HEK293 (cell line): ENCODE measurements around the gene SYNGR1.

Experiments used
- CTCF ChIA-PET: fragments of 350-600 bp; formaldehyde crosslinking; extraction: SDS; loops from one replicate; lab custom pipeline; 2021; ENCODE audit warnings: antibody characterized with exemption; lab: Yijun Ruan, JAX
- POLR2A ChIA-PET: fragments of 300-600 bp; formaldehyde crosslinking; extraction: SDS; loops from one replicate; lab custom pipeline; 2020; ENCODE audit warnings: antibody characterized with exemption, inconsistent platforms; lab: Yijun Ruan, JAX
- H3K27ac ChIP-seq: fragments of 200-500 bp; sonication (Bioruptor generic); 2 replicates; pipeline ENCODE4 v1.5.1; 2014; ENCODE audit warnings: low read depth, low read length, control low read depth, inconsistent platforms; ENCODE audit errors: extremely low read depth
- H3K36me3 ChIP-seq, 2 experiments: fragments of 200-500 bp in 1 of 2; sonication (Bioruptor generic) in 1 of 2; 1 replicate in 1 of 2; 2 replicates in 1 of 2; pipeline ENCODE4 v1.5.1; 2014 to 2017; ENCODE audit warnings: inconsistent platforms in 2 of 2, low read length in 2 of 2; ENCODE audit not compliant: control insufficient read depth in 2 of 2, insufficient read depth in 1 of 2
- H3K4me1 ChIP-seq: fragments of 200-500 bp; sonication (Bioruptor generic); 2 replicates; pipeline ENCODE4 v1.5.1; 2014; ENCODE audit warnings: mild to moderate bottlenecking, low read length, inconsistent platforms; ENCODE audit not compliant: control insufficient read depth, insufficient read depth
- H3K4me3 ChIP-seq: 2 replicates; pipeline ENCODE4 v1.5.1; 2011; ENCODE audit warnings: low read depth, mild to moderate bottlenecking, control low read depth, low read length, moderate library complexity
- H3K9me3 ChIP-seq: fragments of 200-500 bp; sonication (Bioruptor generic); 2 replicates; pipeline ENCODE4 v1.5.1; 2014; ENCODE audit warnings: low read depth, low read length, inconsistent platforms; ENCODE audit not compliant: control insufficient read depth, insufficient read depth
- FEZF1 ChIP-seq: fragments of 450-650 bp; formaldehyde crosslinking; IDR thresholded peaks from 2 replicates; pipeline ENCODE4 v1.5.1; 2016; ENCODE audit warnings: missing biosample characterization, missing genetic modification characterization
- GLI2 ChIP-seq: fragments of 450-650 bp; formaldehyde crosslinking; IDR thresholded peaks from 2 replicates; pipeline ENCODE4; 2017; ENCODE audit warnings: missing biosample characterization, missing genetic modification characterization, low read depth, borderline replicate concordance
- PATZ1 ChIP-seq: fragments of 450-650 bp; formaldehyde crosslinking; IDR thresholded peaks from 2 replicates; pipeline ENCODE4 v1.5.1; 2016; ENCODE audit warnings: missing biosample characterization, missing genetic modification characterization
- SETDB1 ChIP-seq: IDR thresholded peaks from one replicate; pipeline ENCODE4 v1.6.1; 2017; ENCODE audit warnings: mild to moderate bottlenecking, low read length, moderate library complexity, mixed read lengths; ENCODE audit not compliant: insufficient read length
- ZBTB8A ChIP-seq: fragments of 450-650 bp; formaldehyde crosslinking; IDR thresholded peaks from 2 replicates; pipeline ENCODE4 v1.5.1; 2016; ENCODE audit warnings: missing biosample characterization, missing genetic modification characterization
- ZFP69B ChIP-seq: fragments of 450-650 bp; formaldehyde crosslinking; IDR thresholded peaks from 2 replicates; pipeline ENCODE4 v1.5.1; 2016; ENCODE audit warnings: missing biosample characterization, missing genetic modification characterization
- ZIC2 ChIP-seq: fragments of 450-650 bp; formaldehyde crosslinking; IDR thresholded peaks from 2 replicates; pipeline ENCODE4 v1.5.1; 2016; ENCODE audit warnings: missing biosample characterization, missing genetic modification characterization
- ZNF146 ChIP-seq: fragments of 450-650 bp; formaldehyde crosslinking; IDR thresholded peaks from 2 replicates; pipeline ENCODE4 v1.5.1; 2016; ENCODE audit warnings: missing biosample characterization, missing genetic modification characterization
- ZNF18 ChIP-seq: fragments of 450-650 bp; formaldehyde crosslinking; IDR thresholded peaks from 2 replicates; pipeline ENCODE4 v1.5.1; 2016; ENCODE audit warnings: missing biosample characterization, missing genetic modification characterization
- ZNF341 ChIP-seq: fragments of 450-650 bp; formaldehyde crosslinking; IDR thresholded peaks from 2 replicates; pipeline ENCODE4; 2016; ENCODE audit warnings: low read depth, missing biosample characterization, missing genetic modification characterization
- ZNF37A ChIP-seq: fragments of 450-650 bp; IDR thresholded peaks from 2 replicates; pipeline ENCODE4 v1.5.1; 2018; ENCODE audit warnings: missing biosample characterization, missing genetic modification characterization
- ZNF391 ChIP-seq: fragments of 450-650 bp; formaldehyde crosslinking; IDR thresholded peaks from 2 replicates; pipeline ENCODE4 v1.5.1; 2016; ENCODE audit warnings: low read depth, missing biosample characterization, missing genetic modification characterization, borderline replicate concordance
- ZNF544 ChIP-seq: fragments of 450-650 bp; formaldehyde crosslinking; IDR thresholded peaks from 2 replicates; pipeline ENCODE4 v1.5.0; 2017; ENCODE audit warnings: missing biosample characterization, missing genetic modification characterization
- ZNF639 ChIP-seq: fragments of 450-650 bp; formaldehyde crosslinking; IDR thresholded peaks from 2 replicates; pipeline ENCODE4 v1.5.1; 2016; ENCODE audit warnings: missing biosample characterization, missing genetic modification characterization
- ZNF660 ChIP-seq: fragments of 450-650 bp; IDR thresholded peaks from 2 replicates; pipeline ENCODE4 v1.5.1; 2018; ENCODE audit warnings: missing biosample characterization, mild to moderate bottlenecking, missing genetic modification characterization
- TF ChIP-seq, protein P1 (sequence below): fragments of 450-650 bp; formaldehyde crosslinking; IDR thresholded peaks from 2 replicates; pipeline ENCODE4 v1.5.1; 2017; ENCODE audit warnings: missing biosample characterization, missing genetic modification characterization

SYNGR1 gene

DNA sequence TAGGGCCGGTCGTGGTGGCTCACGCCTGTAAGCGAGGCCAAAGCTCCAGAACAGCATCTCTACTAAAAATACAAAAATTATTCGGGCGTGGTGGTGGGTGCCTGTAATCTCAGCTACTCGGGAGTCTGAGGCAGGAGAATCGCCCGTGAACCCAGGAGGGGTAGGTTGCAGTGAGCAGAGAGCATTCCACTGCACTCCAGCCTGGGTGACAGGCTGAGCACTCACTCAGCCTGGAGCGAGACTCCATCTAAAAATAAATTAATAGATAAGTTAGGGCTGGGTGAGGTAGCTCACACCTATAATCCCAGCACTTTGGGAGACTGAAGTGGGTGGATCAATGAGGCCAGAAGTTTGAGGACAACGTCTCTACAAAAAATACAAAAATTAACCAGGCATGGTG, 39.6 kb downstream of the SYNGR1 start (continued):
- TF ChIP-seq ZNF639 (tag by site-specific recombination) = no peak
- TF ChIP-seq ZNF391 (tag by site-specific recombination) = no peak
- no peak for TF ChIP-seq PATZ1
- no peak for TF ChIP-seq ZBTB8A (tag by site-specific recombination)
- TF ChIP-seq ZFP69B = no peak
- no peak for TF ChIP-seq ZNF18 (tag by site-specific recombination)
- no peak for TF ChIP-seq FEZF1 (tag by site-specific recombination)
- TF ChIP-seq ZNF660 (tag by site-specific recombination) = no peak
- no peak for TF ChIP-seq ZNF146
- no peak for TF ChIP-seq GLI2 (tag by site-specific recombination)
- TF ChIP-seq, protein P1, sequence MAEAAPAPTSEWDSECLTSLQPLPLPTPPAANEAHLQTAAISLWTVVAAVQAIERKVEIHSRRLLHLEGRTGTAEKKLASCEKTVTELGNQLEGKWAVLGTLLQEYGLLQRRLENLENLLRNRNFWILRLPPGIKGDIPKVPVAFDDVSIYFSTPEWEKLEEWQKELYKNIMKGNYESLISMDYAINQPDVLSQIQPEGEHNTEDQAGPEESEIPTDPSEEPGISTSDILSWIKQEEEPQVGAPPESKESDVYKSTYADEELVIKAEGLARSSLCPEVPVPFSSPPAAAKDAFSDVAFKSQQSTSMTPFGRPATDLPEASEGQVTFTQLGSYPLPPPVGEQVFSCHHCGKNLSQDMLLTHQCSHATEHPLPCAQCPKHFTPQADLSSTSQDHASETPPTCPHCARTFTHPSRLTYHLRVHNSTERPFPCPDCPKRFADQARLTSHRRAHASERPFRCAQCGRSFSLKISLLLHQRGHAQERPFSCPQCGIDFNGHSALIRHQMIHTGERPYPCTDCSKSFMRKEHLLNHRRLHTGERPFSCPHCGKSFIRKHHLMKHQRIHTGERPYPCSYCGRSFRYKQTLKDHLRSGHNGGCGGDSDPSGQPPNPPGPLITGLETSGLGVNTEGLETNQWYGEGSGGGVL (tag by site-specific recombination) = no peak

DNA sequence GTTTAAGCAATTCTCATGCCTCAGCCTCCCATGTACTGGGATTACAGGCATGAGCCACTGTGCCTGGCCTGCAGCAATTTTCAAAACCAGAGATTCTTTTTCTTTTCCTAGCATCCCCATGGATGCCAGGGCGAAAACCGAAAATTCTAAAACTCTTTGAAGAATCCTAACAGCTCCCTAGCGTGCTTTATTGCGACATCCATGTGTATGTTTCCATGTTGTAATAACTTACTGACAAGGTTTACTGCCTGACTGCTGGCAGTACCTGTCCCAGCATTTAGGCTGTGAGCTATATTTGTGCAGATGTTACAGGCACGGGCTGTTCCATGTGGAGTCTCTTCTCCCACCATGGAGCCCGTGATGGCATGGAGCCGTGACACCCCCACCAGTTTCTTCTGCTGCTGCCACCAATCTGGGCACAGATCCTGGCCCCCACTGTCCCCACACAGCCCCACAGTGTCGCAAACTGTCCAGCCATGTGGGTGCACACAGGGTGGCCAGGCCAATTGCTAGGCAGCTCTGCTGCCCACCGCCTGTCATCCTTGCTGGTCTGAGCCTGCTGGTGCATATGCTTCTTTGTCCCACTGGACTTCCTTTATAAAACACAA, 42.7 kb downstream of the SYNGR1 start:
- Histone ChIP-seq H3K4me3 (no peak overlapping the region), H3K27ac (no peak overlapping the region), H3K9me3 (no peaks in the 10 kb centered on the region), H3K4me1 (no peaks in the 10 kb centered on the region), H3K36me3 (no peaks in the 10 kb centered on the region)
- ChIA-PET POLR2A (no interaction called here), CTCF (interaction anchor here (1.1 kb wide), 1 partner anchor 49 kb away, joined by 3 read pairs; no protein-coding TSS in a partner anchor)
- TF ChIP-seq ZNF341 (tag by site-specific recombination) = peak; percentile 67
- no peak for TF ChIP-seq ZNF544
- no peak for TF ChIP-seq SETDB1

- Histone ChIP-seq H3K27ac (no peak overlapping the region), H3K36me3 (peaks cover 0 to 3% of the 10 kb centered on the region in 2 experiments; a peak in 1 of 3 replicates), H3K4me1 (no peaks in the 10 kb centered on the region), H3K4me3 (no peak overlapping the region), H3K9me3 (no peaks in the 10 kb centered on the region)
- POLR2A ChIA-PET = no interaction called here
- TF ChIP-seq ZNF37A (tag by site-specific recombination) (no peak), SETDB1 (no peak), ZIC2 (tag by site-specific recombination) (peak; percentile 78), ZNF391 (tag by site-specific recombination) (no peak)
- CTCF ChIA-PET = interaction anchor here (0.9 kb wide), 1 partner anchor 32 kb away, joined by 3 read pairs; no protein-coding TSS in a partner anchor
Measured at GRCh38 chr22:39395936-39396796, 46.4 kb downstream of the SYNGR1 start.
